Neuronal stem cell (in vitro differentiated cells): ENCODE data around the gene KCNA10.

Experiments
- DNase-seq: peaks from one replicate; pipeline ENCODE4 v3.0.0-alpha.2; 2013; ENCODE audit warnings: low spot score
- H2AFZ ChIP-seq: one replicate; pipeline ENCODE4 v1.6.1; 2013; ENCODE audit warnings: mild to moderate bottlenecking, low read length, inconsistent platforms
- H2AK5ac ChIP-seq: 2 replicates; pipeline ENCODE4 v1.6.1; 2013; ENCODE audit warnings: low read depth, mild to moderate bottlenecking, inconsistent platforms, low read length, moderate library complexity, mixed read lengths
- H2BK120ac ChIP-seq: 2 replicates; pipeline ENCODE4 v1.6.1; 2013; ENCODE audit warnings: low read depth, mild to moderate bottlenecking, inconsistent platforms, low read length, moderate library complexity, mixed read lengths
- H2BK12ac ChIP-seq: one replicate; pipeline ENCODE4 v1.6.1; 2013; ENCODE audit warnings: low read length, inconsistent platforms
- H2BK15ac ChIP-seq: 2 replicates; pipeline ENCODE4 v1.6.1; 2013; ENCODE audit warnings: mild to moderate bottlenecking, low read length, inconsistent platforms, mixed read lengths
- H2BK5ac ChIP-seq: one replicate; pipeline ENCODE4 v1.6.1; 2013; ENCODE audit warnings: inconsistent platforms, mild to moderate bottlenecking, low read length, moderate library complexity
- H3K14ac ChIP-seq: one replicate; pipeline ENCODE4 v1.6.1; 2013; ENCODE audit warnings: low read length, inconsistent platforms
- H3K18ac ChIP-seq: 2 replicates; pipeline ENCODE4 v1.6.1; 2013; ENCODE audit warnings: low read length, inconsistent platforms
- H3K23ac ChIP-seq: 2 replicates; pipeline ENCODE4 v1.6.1; 2013; ENCODE audit warnings: low read depth, mild to moderate bottlenecking, mixed read lengths, low read length, inconsistent platforms; ENCODE audit not compliant: poor library complexity
- H3K27ac ChIP-seq: replicated peaks from 3 replicates; pipeline ENCODE4 v1.5.1; 2013; ENCODE audit warnings: low read length, inconsistent platforms
- H3K27me3 ChIP-seq, 3 experiments: 2 replicates each; pipeline ENCODE4 v1.6.1; 2013; ENCODE audit warnings: low read length in 3 of 3, mild to moderate bottlenecking in 2 of 3, inconsistent platforms in 1 of 3, low read depth in 1 of 3, mixed read lengths in 1 of 3, moderate library complexity in 1 of 3; ENCODE audit not compliant: control insufficient read depth in 3 of 3, insufficient read depth in 3 of 3
- H3K36me3 ChIP-seq, 2 donors: replicated peaks in 1 of 2; 2 replicates each; pipeline ENCODE4 v1.6.1; 2013; ENCODE audit warnings: low read length in 2 of 2; ENCODE audit not compliant: control insufficient read depth in 2 of 2, insufficient read depth in 2 of 2
- H3K4ac ChIP-seq: 2 replicates; pipeline ENCODE4 v1.6.1; 2013; ENCODE audit warnings: inconsistent platforms, mild to moderate bottlenecking, low read length, moderate library complexity
- H3K4me1 ChIP-seq, 2 donors: 1 replicate in 1 of 2; 2 replicates in 1 of 2; pipeline ENCODE4 v1.6.1; 2013; ENCODE audit warnings: low read length in 2 of 2, low read depth in 1 of 2; ENCODE audit not compliant: control insufficient read depth in 2 of 2, insufficient read depth in 1 of 2
- H3K4me2 ChIP-seq: one replicate; pipeline ENCODE4 v1.6.1; 2013; ENCODE audit warnings: mild to moderate bottlenecking, low read length, inconsistent platforms; ENCODE audit not compliant: insufficient read depth, poor library complexity, severe bottlenecking
- H3K4me3 ChIP-seq, 2 donors: 2 replicates each; pipeline ENCODE4 v1.5.1; 2013; ENCODE audit warnings: low read length in 2 of 2, mild to moderate bottlenecking in 2 of 2, inconsistent platforms in 1 of 2, moderate library complexity in 1 of 2
- H3K79me1 ChIP-seq: one replicate; pipeline ENCODE4 v1.6.1; 2013; ENCODE audit warnings: low read depth, mild to moderate bottlenecking, inconsistent platforms, low read length, moderate library complexity
- H3K9ac ChIP-seq: one replicate; pipeline ENCODE4 v1.6.1; 2013; ENCODE audit warnings: mild to moderate bottlenecking, low read depth, low read length, inconsistent platforms; ENCODE audit not compliant: poor library complexity
- H3K9me3 ChIP-seq, 2 donors: replicated peaks in 1 of 2; 2 replicates each; pipeline versions ENCODE3 to v1.6.1; 2013; ENCODE audit warnings: low read length in 2 of 2, mild to moderate bottlenecking in 2 of 2, inconsistent platforms in 1 of 2, low read depth in 1 of 2, mixed read lengths in 1 of 2, moderate library complexity in 1 of 2; ENCODE audit not compliant: control insufficient read depth in 2 of 2, insufficient read depth in 1 of 2
- H4K8ac ChIP-seq: one replicate; pipeline ENCODE4 v1.6.1; 2013; ENCODE audit warnings: low read depth, mild to moderate bottlenecking, inconsistent platforms, low read length, moderate library complexity
- H4K91ac ChIP-seq: one replicate; pipeline ENCODE4 v1.6.1; 2013; ENCODE audit warnings: low read length, low read depth, mild to moderate bottlenecking, inconsistent platforms; ENCODE audit not compliant: poor library complexity
- WGBS, 2 donors: extraction: QIAGEN DNeasy Blood & Tissue Kit; methylation state at CpG; one replicate each; pipeline ENCODE4 v1.1.7; 2013; ENCODE audit warnings: missing lambda C conversion rate in 2 of 2, mixed read lengths in 1 of 2; ENCODE audit not compliant: insufficient read length in 2 of 2, insufficient replicate concordance in 1 of 2; ENCODE audit errors: extremely low coverage in 2 of 2; 5-methylcytosine and 5-hydroxymethylcytosine counted together

Gene KCNA10

GRCh38 chr1:110508028-110508940 is 10.7 kb downstream of the KCNA10 start:
- Histone ChIP-seq H2AK5ac (peak overlapping the region; percentile 89), H3K27ac (no peak overlapping the region), H3K9ac (no peak overlapping the region), H4K8ac (peak overlapping the region; percentile 77), H2BK12ac (no peak overlapping the region), H3K4me2 (no peak overlapping the region), H2BK5ac (no peak overlapping the region), H2BK15ac (peak overlapping the region; percentile 39), H3K23ac (no peak overlapping the region), H3K4me3 (no peak overlapping the region), H3K36me3 (no peaks in the 10 kb centered on the region), H4K91ac (no peak overlapping the region), H3K14ac (peak overlapping the region; percentile 44), H3K18ac (peak overlapping the region; percentile 83), H3K4me1 (peaks cover 0 to 16% of the 10 kb centered on the region in 2 donors), H3K79me1 (no peaks in the 10 kb centered on the region), H2BK120ac (peak overlapping the region; percentile 54), H3K4ac (peak overlapping the region; percentile 55), H2AFZ (no peak overlapping the region), H3K9me3 (no peaks in the 10 kb centered on the region), H3K27me3 (no peaks in the 10 kb centered on the region)
- no CpG with 5 or more reads among the region's 14 CpGs for WGBS, 2 donors
- no peak for DNase-seq

GRCh38 chr1:110506541-110506940 is 12.4 kb downstream of the KCNA10 start:
- Histone ChIP-seq H4K8ac (no peak overlapping the region), H3K9me3 (no peaks in the 10 kb centered on the region), H3K79me1 (no peaks in the 10 kb centered on the region), H3K18ac (no peak overlapping the region), H3K14ac (no peak overlapping the region), H4K91ac (no peak overlapping the region), H3K4me3 (no peak overlapping the region), H2AK5ac (no peak overlapping the region), H3K27ac (peak overlapping the region; percentile 5), H3K4me1 (peaks cover 0 to 16% of the 10 kb centered on the region in 2 donors), H2AFZ (no peak overlapping the region), H2BK15ac (no peak overlapping the region), H2BK12ac (no peak overlapping the region), H3K36me3 (no peaks in the 10 kb centered on the region), H3K4ac (no peak overlapping the region), H3K27me3 (no peaks in the 10 kb centered on the region), H2BK5ac (no peak overlapping the region), H2BK120ac (no peak overlapping the region), H3K4me2 (no peak overlapping the region), H3K23ac (no peak overlapping the region), H3K9ac (no peak overlapping the region)
- no peak for DNase-seq
- no CpG with 5 or more reads among the region's 4 CpGs for WGBS, 2 donors

- Histone ChIP-seq H3K14ac (no peak overlapping the region), H3K18ac (no peak overlapping the region), H3K36me3 (no peaks in the 10 kb centered on the region), H3K4ac (no peak overlapping the region), H3K9me3 (no peaks in the 10 kb centered on the region), H3K23ac (no peak overlapping the region), H2AFZ (no peak overlapping the region), H3K27me3 (no peaks in the 10 kb centered on the region), H3K9ac (no peak overlapping the region), H3K79me1 (no peaks in the 10 kb centered on the region), H3K4me3 (no peak overlapping the region), H2BK15ac (no peak overlapping the region), H3K27ac (no peak overlapping the region), H4K91ac (no peak overlapping the region), H4K8ac (no peak overlapping the region), H2BK120ac (no peak overlapping the region), H2AK5ac (no peak overlapping the region), H3K4me2 (no peak overlapping the region), H3K4me1 (peaks cover 0 to 16% of the 10 kb centered on the region in 2 donors), H2BK12ac (no peak overlapping the region), H2BK5ac (no peak overlapping the region)
- no CpG with 5 or more reads among the region's 3 CpGs for WGBS, 2 donors
- no peak for DNase-seq
Observed at GRCh38 chr1:110505596-110505995, 13.4 kb downstream of the KCNA10 start.

GRCh38 chr1:110504226-110504625 is 14.7 kb downstream of the KCNA10 start:
- Histone ChIP-seq H3K4me2 (no peak overlapping the region), H3K4me1 (peaks cover 0 to 14% of the 10 kb centered on the region in 2 donors), H3K27ac (no peak overlapping the region), H3K27me3 (no peaks in the 10 kb centered on the region), H3K36me3 (no peaks in the 10 kb centered on the region), H3K23ac (no peak overlapping the region), H4K8ac (no peak overlapping the region), H2BK5ac (no peak overlapping the region), H3K4me3 (no peak overlapping the region), H2AFZ (no peak overlapping the region), H3K14ac (no peak overlapping the region), H4K91ac (no peak overlapping the region), H3K4ac (no peak overlapping the region), H2BK120ac (no peak overlapping the region), H3K9ac (no peak overlapping the region), H2BK12ac (no peak overlapping the region), H3K9me3 (no peaks in the 10 kb centered on the region), H3K18ac (no peak overlapping the region), H3K79me1 (no peaks in the 10 kb centered on the region), H2BK15ac (no peak overlapping the region), H2AK5ac (no peak overlapping the region)
- no peak for DNase-seq
- WGBS, 2 donors = no CpG with 5 or more reads among the region's 7 CpGs
